Progenitor cell of endocrine pancreas (in vitro differentiated cells): ENCODE results near the gene LNX1. TPM values are rescaled to one million over a fixed set of nuclear protein-coding genes. Genes with fewer than 3 reads are reported as not detected.
A peak's percentile ranks its signal among the peaks of the same experiment; 100 is the strongest.

ENCODE experiments used
- DNase-seq: peaks from one replicate; pipeline ENCODE4 v3.0.0; 2021; ENCODE audit warnings: low spot score; ENCODE audit not compliant: unreplicated experiment
- H3K27ac Mint-ChIP-seq: 2 replicates; pipeline ENCODE4 v1.8.0; 2021; ENCODE audit warnings: mild to moderate bottlenecking, moderate library complexity, mixed read lengths
- H3K27me3 Mint-ChIP-seq: 2 replicates; pipeline ENCODE4 v1.8.0; 2021; ENCODE audit warnings: mixed read lengths
- H3K36me3 Mint-ChIP-seq: 2 replicates; pipeline ENCODE4 v1.8.0; 2022; ENCODE audit warnings: mixed read lengths; ENCODE audit not compliant: insufficient read depth
- H3K4me1 Mint-ChIP-seq: 2 replicates; pipeline ENCODE4 v1.8.0; 2021; ENCODE audit warnings: low read depth, mixed read lengths
- H3K4me3 Mint-ChIP-seq: 2 replicates; pipeline ENCODE4 v1.8.0; 2021; ENCODE audit warnings: low read depth, mild to moderate bottlenecking, moderate library complexity, mixed read lengths
- H3K9me3 Mint-ChIP-seq: 2 replicates; pipeline ENCODE4 v1.8.0; 2021; ENCODE audit warnings: low read depth, mixed read lengths
- total RNA-seq: library from RNA; stranded (reverse); gene quantifications from 2 replicates; pipeline ENCODE4 v1.2.1, GENCODE V29; 2021
- TF ChIP-seq, protein P1 (sequence below): fragments of 200-600 bp; sonication (generic); IDR thresholded peaks from one replicate; pipeline ENCODE4 v1.5.0; 2021; ENCODE audit warnings: antibody characterized with exemption, mild to moderate bottlenecking; ENCODE audit not compliant: unreplicated experiment

Gene LNX1
- total RNA-seq, 1 donor from 2014 or later: 21.7 TPM

DNA sequence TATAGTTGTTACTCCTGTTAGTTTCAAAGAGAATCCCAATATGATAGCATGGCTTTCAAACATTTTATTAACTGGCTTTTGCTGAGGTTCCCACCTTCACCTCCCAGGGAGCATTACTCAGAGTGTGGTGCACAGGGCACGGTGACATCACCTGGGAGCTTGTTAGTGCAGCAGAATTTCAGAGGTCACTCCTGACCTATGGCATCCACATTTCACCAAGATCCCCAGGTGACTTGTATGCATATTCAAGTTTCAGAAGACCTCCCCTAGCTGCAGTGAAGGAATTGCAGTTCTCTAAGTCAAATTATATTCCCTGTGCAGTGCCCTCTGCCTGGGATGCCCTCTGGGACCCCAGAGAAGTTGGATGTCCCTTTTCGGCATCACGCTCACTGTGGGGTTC lies 29.7 kb upstream of the LNX1 start:
- Mint-ChIP-seq H3K27me3 (no peaks in the 10 kb centered on the region), H3K9me3 (no peaks in the 10 kb centered on the region), H3K4me3 (no peak overlapping the region), H3K4me1 (peaks cover 18% of the 10 kb centered on the region), H3K27ac (no peak overlapping the region), H3K36me3 (no peaks in the 10 kb centered on the region)
- no peak for DNase-seq
- TF ChIP-seq, protein P1, sequence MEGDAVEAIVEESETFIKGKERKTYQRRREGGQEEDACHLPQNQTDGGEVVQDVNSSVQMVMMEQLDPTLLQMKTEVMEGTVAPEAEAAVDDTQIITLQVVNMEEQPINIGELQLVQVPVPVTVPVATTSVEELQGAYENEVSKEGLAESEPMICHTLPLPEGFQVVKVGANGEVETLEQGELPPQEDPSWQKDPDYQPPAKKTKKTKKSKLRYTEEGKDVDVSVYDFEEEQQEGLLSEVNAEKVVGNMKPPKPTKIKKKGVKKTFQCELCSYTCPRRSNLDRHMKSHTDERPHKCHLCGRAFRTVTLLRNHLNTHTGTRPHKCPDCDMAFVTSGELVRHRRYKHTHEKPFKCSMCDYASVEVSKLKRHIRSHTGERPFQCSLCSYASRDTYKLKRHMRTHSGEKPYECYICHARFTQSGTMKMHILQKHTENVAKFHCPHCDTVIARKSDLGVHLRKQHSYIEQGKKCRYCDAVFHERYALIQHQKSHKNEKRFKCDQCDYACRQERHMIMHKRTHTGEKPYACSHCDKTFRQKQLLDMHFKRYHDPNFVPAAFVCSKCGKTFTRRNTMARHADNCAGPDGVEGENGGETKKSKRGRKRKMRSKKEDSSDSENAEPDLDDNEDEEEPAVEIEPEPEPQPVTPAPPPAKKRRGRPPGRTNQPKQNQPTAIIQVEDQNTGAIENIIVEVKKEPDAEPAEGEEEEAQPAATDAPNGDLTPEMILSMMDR: peak; percentile 32

DNA sequence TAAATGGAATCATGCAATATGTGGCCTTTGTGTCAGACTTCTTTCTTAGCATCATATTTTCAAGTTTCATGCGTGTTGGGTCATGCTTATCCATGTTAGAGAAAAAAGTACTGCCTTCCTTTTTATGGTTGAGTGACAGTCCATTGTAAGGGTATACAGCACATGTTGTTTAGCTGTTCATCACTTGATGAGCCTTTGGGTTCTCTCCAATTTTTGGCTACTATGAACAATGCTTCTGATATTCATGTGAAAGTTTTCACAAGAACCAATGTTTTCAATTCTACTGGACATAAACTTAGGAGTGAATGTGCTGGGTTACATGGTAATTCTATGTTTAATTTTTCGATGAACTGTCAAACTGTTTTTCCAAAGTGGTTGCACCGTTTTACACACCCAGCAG lies 28.1 kb upstream of the LNX1 start:
- no peak for DNase-seq
- Mint-ChIP-seq H3K27me3 (no peaks in the 10 kb centered on the region), H3K9me3 (no peaks in the 10 kb centered on the region), H3K36me3 (no peaks in the 10 kb centered on the region), H3K4me3 (no peak overlapping the region), H3K27ac (peak overlapping the region; percentile 12), H3K4me1 (peaks cover 20% of the 10 kb centered on the region)
- TF ChIP-seq, protein P1: no peak

DNA sequence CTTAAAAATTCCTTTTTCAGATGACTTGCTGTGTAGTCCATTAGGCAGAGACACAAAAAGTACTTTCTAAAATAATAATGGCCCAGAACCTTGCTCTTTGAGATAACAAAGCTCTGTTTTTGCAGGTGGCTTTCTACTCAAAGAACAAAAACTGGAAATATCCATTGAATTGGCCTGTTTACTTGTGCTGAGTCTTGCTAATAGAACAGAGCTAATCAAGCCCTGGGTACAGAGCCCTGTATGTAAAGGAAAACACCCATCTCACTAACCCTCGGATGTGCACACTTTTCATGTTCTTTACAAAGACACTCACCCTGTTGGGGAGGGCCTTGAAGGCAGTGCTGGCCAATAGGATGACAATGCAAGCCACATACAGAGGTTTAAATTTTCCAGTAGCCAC lies 27.0 kb upstream of the LNX1 start:
- no peak overlapping the region for H3K27ac Mint-ChIP-seq
- TF ChIP-seq, protein P1: no peak
- H3K9me3 Mint-ChIP-seq: peaks cover 2% of the 10 kb centered on the region
- no peaks in the 10 kb centered on the region for H3K36me3 Mint-ChIP-seq
- no peak for DNase-seq
- H3K27me3 Mint-ChIP-seq: no peaks in the 10 kb centered on the region
- peaks cover 20% of the 10 kb centered on the region for H3K4me1 Mint-ChIP-seq
- H3K4me3 Mint-ChIP-seq: no peak overlapping the region

DNA sequence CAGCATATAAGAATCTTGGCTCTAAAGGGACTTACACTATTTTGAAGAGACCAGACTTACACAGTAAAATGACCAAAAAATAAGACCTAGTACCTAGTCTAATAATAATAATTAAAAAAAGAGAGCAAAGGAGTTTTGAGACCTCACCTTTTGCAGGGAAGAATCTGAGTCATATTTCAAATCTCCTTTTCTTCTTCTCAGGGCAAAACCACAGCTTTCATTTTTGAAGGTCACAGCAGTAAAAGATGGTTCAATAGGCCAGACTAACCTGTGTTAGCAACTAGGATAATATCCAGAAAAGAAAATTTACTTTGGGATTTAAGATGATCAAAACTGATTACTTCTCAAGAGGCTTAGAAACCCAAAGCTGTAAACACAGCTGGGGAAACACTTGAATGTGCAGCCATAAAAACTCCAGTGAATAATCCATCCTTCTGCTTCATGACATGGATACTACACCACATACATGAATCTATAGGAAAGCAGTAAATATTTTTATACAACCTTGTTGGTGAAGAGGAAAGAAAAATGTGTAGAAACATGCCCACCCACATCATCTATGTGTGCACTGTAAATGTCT lies 25.9 kb upstream of the LNX1 start:
- H3K27ac Mint-ChIP-seq: no peak overlapping the region
- H3K27me3 Mint-ChIP-seq: no peaks in the 10 kb centered on the region
- DNase-seq: no peak
- H3K4me1 Mint-ChIP-seq: peaks cover 20% of the 10 kb centered on the region
- H3K9me3 Mint-ChIP-seq: peaks cover 3% of the 10 kb centered on the region
- TF ChIP-seq, protein P1: no peak
- H3K4me3 Mint-ChIP-seq: no peak overlapping the region
- no peaks in the 10 kb centered on the region for H3K36me3 Mint-ChIP-seq

DNA sequence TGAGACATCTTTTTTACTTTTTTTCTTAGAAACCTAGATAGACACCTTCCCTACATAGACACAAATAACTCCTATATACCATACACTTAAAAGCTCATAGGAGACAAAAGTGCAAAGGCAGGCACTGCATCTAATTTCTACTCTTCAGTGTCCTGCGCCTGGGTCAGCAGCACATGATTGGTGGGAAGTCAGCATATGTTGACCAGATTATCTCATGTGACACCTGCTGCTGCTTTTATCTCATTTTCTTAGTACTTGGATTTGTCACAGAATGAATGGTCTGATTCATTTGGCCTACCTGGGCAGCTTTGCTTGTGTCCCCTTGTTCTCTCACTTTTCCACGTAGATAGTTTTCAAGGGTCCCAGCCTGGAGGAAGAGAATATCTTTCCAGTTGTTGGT lies 24.9 kb upstream of the LNX1 start:
- TF ChIP-seq, protein P1: no peak
- peaks cover 20% of the 10 kb centered on the region for H3K4me1 Mint-ChIP-seq
- H3K9me3 Mint-ChIP-seq: peaks cover 3% of the 10 kb centered on the region
- no peaks in the 10 kb centered on the region for H3K27me3 Mint-ChIP-seq
- DNase-seq: no peak
- no peak overlapping the region for H3K4me3 Mint-ChIP-seq
- peak overlapping the region; percentile 86 for H3K27ac Mint-ChIP-seq
- H3K36me3 Mint-ChIP-seq: no peaks in the 10 kb centered on the region
